Tibial nerve (tissue), 3 donors: ENCODE data around the gene NUP42.

ENCODE experiments used
- POLR2A ChIP-seq, 2 donors: fragments of 450-650 bp; IDR thresholded peaks; one replicate each; pipeline ENCODE4 v1.6.1; 2017; ENCODE audit warnings: antibody characterized with exemption in 2 of 2, mild to moderate bottlenecking in 2 of 2, moderate library complexity in 2 of 2
- TF ChIP-seq, protein P1 (sequence below), 5 experiments: fragments of 200-600 bp in 3 of 5; fragments of 450-650 bp in 2 of 5; sonication (generic) in 3 of 5; IDR thresholded peaks; one replicate each; pipeline ENCODE4 v1.5.1; 2016 to 2019; ENCODE audit warnings: antibody characterized with exemption in 5 of 5, mild to moderate bottlenecking in 3 of 5, moderate library complexity in 2 of 5

DNA sequence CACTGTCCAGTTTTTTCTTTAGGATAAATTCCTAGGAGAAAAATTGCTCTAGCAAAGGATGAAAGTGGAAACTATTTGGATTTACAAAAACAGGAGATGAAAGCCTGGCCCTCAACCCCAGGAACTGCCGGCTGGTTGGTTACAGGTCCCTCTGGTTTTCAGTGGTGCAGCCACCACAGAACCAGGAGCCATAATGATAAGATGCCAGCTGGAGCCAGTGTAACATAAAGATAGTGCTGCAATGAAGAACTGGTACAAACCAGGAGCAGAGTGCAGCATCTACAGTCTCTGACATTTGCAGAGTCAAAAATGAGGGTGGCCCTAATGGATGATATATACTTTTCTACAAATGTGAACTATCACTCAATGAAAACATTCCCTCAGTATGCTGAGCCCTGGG is 20.4 kb upstream of the NUP42 start:
- no peak for TF ChIP-seq POLR2A (IDR thresholded peaks at IDR 0.05)
- TF ChIP-seq, protein P1, sequence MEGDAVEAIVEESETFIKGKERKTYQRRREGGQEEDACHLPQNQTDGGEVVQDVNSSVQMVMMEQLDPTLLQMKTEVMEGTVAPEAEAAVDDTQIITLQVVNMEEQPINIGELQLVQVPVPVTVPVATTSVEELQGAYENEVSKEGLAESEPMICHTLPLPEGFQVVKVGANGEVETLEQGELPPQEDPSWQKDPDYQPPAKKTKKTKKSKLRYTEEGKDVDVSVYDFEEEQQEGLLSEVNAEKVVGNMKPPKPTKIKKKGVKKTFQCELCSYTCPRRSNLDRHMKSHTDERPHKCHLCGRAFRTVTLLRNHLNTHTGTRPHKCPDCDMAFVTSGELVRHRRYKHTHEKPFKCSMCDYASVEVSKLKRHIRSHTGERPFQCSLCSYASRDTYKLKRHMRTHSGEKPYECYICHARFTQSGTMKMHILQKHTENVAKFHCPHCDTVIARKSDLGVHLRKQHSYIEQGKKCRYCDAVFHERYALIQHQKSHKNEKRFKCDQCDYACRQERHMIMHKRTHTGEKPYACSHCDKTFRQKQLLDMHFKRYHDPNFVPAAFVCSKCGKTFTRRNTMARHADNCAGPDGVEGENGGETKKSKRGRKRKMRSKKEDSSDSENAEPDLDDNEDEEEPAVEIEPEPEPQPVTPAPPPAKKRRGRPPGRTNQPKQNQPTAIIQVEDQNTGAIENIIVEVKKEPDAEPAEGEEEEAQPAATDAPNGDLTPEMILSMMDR (IDR thresholded peaks at IDR 0.05) = no peak
